GM19240 (cell line): ENCODE measurements around the gene SERP1.

Source experiments
- DNase-seq: peaks from one replicate; pipeline ENCODE4 v3.0.0; 2011; ENCODE audit warnings: low spot score; ENCODE audit not compliant: insufficient read length

SERP1 gene

DNA sequence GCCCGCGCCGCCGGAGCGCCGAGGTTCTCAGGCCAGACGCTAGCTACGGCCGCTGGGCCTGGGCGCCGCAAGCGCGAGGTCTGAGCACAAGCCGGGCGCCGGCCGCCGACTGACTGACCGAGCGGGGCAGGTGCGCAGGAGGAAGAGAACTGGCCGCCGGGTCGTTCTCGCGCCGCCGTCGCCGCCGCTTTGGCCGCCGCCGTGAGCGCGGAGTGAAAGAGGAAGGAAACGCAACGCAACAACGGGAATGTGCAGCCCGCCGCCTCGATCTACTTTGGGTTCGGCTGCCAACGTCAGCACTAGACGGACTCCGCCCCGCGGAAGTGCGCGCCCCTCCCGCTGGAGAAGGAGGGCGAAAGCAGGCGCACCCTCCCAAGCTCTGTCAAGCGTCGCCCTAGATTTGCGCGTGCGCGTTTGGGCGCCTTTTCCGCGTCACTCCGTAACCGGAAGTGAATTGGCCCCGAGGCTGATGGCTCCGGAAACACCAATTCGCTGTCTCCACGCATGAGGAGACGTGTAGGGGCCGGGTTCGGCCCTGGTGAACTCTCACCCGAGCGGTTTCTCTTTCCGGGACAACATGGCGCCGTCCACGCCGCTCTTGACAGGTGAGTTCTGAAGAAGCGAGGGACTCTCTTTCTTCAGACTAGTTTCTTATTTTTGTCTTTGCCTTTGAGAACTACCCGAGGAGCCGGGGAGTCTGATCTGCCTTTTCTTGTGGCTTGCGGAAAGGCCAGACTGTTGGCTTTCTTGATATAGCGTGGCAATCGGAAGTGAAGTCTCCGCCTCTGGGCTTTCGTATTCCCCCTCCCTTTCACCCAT, at the start of gene SERP1, which contains the start of gene EIF2A:
Gene SERP1 (minus strand): TSS at position 271 of the 819 bp plus-strand sequence. CDS start 361 bp downstream, outside the sequence.
Gene EIF2A (plus strand): TSS at position 562 of the 819 bp plus-strand sequence. CDS start 16 bp downstream, at position 578.
- peak; percentile 76 for DNase-seq

GRCh38 chr3:150594150-150594549, 47.9 kb upstream of the SERP1 start:
- no peak for DNase-seq

GRCh38 chr3:150589759-150590158, 43.5 kb upstream of the SERP1 start:
- DNase-seq: no peak

DNA sequence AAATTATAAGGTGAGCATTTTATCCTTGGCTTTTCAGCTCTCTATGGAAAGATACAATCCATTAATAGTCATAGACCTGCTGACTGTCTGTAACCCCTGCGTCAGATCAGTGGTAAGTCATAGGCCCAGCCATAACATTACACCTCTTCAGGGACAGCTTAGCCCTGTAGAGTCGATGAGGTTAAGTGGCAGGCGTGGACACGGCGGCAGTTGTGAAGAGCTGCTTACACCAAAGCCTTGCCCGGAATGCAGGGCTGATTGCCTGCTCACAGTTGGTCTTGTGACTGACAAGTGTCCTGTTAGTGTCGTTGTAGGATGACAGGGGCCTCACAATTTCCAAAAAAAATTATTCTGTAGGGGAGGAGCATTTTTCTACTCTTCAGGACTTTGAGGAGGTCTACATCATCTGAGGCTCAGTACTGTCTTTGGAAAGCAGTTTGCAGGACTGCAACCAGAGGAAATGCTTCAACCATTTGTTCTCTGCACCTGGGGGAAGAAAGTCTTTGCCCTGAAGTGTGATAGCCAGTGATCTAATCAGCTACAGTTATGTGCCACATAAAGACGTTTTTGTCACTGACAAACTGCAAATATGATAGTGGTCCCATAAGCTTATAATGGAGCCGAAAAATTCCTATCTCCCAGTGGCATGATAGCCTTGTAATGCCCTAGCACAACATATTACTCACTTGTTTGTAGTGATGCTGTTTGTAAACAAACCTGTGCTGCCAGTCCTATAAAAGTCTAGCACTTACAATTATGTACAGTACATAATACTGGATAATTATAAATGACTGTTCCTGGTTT, 41.9 kb upstream of the SERP1 start:
- no peak for DNase-seq

GRCh38 chr3:150583028-150583427, 36.7 kb upstream of the SERP1 start:
- DNase-seq: no peak

- no peak for DNase-seq
Observed at GRCh38 chr3:150582620-150583019, 36.3 kb upstream of the SERP1 start.

GRCh38 chr3:150581174-150581573, 34.9 kb upstream of the SERP1 start:
- DNase-seq: no peak

DNA sequence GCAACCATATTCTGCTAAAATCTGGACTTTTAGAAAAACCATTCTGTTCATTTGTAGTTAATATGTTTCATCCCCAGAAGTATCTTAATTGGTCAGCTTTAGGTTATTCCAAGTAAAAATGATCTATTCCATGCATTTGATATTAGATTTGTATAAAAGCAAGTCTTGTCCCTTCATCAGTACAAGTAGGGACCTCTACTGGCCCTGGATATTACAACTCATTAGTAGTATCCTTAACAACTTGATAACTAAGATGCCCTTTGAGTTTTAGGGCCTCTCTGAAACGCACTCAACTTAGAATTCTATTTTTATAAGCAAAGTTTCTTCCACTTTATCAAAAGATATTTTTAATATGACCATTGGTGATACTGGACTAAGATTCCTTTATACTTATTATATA, 31.6 kb upstream of the SERP1 start:
- no peak for DNase-seq

GRCh38 chr3:150567328-150567727, 21.0 kb upstream of the SERP1 start:
- no peak for DNase-seq

- DNase-seq: no peak
Observed at GRCh38 chr3:150564243-150564642, 17.9 kb upstream of the SERP1 start.

- no peak for DNase-seq
Observed at GRCh38 chr3:150557725-150558124, 11.4 kb upstream of the SERP1 start.

GRCh38 chr3:150556792-150557191, 10.5 kb upstream of the SERP1 start:
- DNase-seq: no peak

DNA sequence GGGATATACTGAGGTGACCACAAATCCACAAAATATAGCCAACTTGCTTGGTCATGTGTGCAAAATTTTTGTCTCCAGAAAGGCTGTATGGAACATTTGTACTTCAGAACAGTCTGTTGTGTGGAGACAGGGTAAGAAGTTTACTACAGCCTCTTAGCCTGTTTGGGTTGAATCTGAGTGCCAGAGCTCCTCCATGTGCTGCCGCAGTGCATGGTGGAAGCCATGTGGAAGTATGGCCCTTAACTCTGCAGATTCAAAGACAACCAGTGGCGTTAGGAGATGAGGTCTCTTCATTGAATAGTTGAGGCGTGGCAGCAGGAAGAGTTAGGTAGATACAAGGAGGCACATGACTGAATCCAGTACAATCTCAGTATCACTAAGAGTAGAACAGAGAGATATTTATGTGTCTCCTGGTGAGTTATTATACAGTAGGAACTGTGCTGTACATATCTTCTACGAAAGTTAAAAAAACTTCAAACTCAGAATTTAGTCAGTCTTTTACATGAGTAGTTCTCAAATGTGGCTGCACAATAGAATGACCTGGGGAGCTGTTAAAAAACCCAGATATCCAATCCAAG, 9.7 kb upstream of the SERP1 start:
- no peak for DNase-seq

- no peak for DNase-seq
Observed at GRCh38 chr3:150547045-150547741, 897 bp upstream of the SERP1 start.

DNA sequence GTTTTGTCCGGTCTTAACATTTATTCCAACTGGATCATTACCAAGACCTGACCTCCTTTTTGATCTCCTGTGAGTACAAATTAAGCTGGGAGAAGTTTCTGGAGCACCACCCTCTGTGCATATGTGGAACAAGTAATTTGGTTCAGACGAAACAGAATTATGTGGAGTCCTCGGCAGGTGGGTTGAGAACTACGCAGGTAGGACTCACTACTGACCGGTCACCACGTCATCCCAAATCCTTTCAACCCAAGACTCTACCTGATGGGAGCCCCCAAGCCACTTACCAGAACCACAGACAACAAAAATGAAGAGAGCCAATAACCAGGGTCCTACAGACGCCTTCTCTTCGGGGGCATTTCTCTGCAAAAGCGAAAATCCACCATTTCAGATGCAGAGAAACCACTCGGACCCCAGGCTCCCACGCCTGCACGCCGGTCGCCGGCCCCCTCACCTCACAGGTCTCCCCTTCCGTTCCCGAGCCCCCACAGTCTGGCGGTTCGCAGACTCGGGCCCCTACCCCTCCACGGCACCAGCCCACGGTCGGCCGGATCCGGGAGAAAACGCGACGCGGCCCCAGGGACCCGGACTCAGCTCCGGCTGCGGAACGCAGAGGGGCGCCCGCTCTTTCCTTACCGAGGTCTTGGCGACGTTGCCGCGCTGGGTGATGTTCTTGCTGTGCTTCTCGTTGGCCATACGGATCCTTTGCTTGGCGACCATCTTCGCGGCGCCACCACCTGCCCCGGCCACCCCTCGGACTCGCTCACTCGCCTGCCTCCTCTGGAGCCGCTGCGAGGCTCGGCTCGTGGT, 674 bp downstream of the SERP1 start:
- DNase-seq: no peak

DNA sequence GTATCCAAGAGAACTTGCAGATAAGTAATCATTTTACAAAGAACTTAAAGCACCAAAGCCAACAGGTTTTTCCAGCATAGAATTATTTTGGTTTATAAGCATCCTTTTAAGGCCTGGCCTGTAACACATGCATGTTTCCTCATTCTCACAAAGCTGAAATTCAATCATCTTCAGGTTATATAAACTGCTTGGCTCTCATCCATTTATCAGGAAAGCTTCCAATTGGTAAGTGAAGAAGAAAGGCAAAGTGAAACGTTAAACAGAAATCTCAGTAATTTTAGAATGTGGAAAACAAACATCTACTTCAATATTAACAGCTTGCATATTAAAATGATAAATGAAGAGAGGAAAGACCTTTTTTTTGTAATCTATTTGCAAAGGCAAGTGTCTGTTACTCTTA, 1.6 kb downstream of the SERP1 start:
- DNase-seq: no peak

DNA sequence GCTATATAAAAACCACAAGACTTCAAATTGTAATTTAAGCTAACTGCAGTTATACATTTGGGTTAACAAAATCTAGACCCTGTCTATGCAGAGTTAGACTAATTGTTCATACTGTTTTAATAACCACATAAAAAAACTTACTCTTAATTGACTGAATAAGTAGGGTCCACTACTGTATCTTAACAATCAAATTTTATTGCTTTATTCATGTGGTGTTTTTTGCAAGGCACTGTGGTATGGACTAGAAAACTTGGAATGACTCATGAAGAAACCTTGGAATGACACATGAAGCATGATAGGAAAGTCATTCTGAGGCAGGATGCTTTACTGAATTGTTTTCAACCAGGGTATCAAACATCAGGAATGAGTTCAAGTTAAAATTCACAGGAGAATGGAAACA, 2.3 kb downstream of the SERP1 start:
- DNase-seq: no peak

- DNase-seq: no peak
Observed at GRCh38 chr3:150543531-150543930, 2.8 kb downstream of the SERP1 start.

- no peak for DNase-seq
Observed at GRCh38 chr3:150543128-150543527, 3.2 kb downstream of the SERP1 start.

- no peak for DNase-seq
Observed at GRCh38 chr3:150540991-150541390, 5.3 kb downstream of the SERP1 start.

- DNase-seq: no peak
Observed at GRCh38 chr3:150540297-150540696, 6.0 kb downstream of the SERP1 start.
